C4-2B (cell line): ENCODE measurements around the gene SCFD2.
"Not testable (repeated sequence)": the region's sequence is repeated elsewhere in the genome, so short reads cannot be mapped to it uniquely, and the experiment has no call there.

Source experiments
- H3K27ac ChIP-seq: fragments of 450-650 bp; 2 replicates; pipeline ENCODE4 v1.5.1; 2017
- CTCF ChIP-seq: fragments of 450-650 bp; conservative IDR thresholded peaks from 2 replicates; pipeline ENCODE4 v1.5.1; 2017; ENCODE audit warnings: mild to moderate bottlenecking
- ZFX ChIP-seq: fragments of 450-650 bp; IDR thresholded peaks from 2 replicates; pipeline ENCODE4 v1.6.1; 2017

Gene SCFD2

GRCh38 chr4:53234111-53234510 is 131.8 kb downstream of the SCFD2 start:
- no peak for TF ChIP-seq ZFX
- no peak for TF ChIP-seq CTCF
- H3K27ac ChIP-seq: no peak overlapping the region

- no peak for TF ChIP-seq CTCF
- TF ChIP-seq ZFX: no peak
- H3K27ac ChIP-seq: no peak overlapping the region
These were observed 132.6 kb downstream of the SCFD2 start for GRCh38 chr4:53233114-53233795.

- H3K27ac ChIP-seq: no peak overlapping the region
- TF ChIP-seq CTCF (no peak), ZFX (no peak)
These were observed 133.5 kb downstream of the SCFD2 start for GRCh38 chr4:53232371-53232770.

- no peak overlapping the region for H3K27ac ChIP-seq
- TF ChIP-seq ZFX: no peak
- no peak for TF ChIP-seq CTCF
These were observed 137.8 kb downstream of the SCFD2 start for GRCh38 chr4:53228036-53228435.

GRCh38 chr4:53227451-53227850 is 138.4 kb downstream of the SCFD2 start:
- no peak for TF ChIP-seq CTCF
- no peak for TF ChIP-seq ZFX
- H3K27ac ChIP-seq: no peak overlapping the region

GRCh38 chr4:53221832-53222480 is 143.9 kb downstream of the SCFD2 start:
- no peak for TF ChIP-seq CTCF
- no peak for TF ChIP-seq ZFX
- H3K27ac ChIP-seq: no peak overlapping the region

- not testable (repeated sequence) for H3K27ac ChIP-seq
These were observed 146.7 kb downstream of the SCFD2 start for GRCh38 chr4:53219148-53219547.

GRCh38 chr4:53208753-53209152 is 157.1 kb downstream of the SCFD2 start:
- TF ChIP-seq CTCF (no peak), ZFX (no peak)
- no peak overlapping the region for H3K27ac ChIP-seq
